Stimulated activated naive CD8-positive, alpha-beta T cell treated with anti-CD3 and anti-CD28 coated beads, Interleukin-15, Interleukin-2, amounts not matched to agents 100 ng/mL and 50 ng/mL, for 24 hours (primary cell): Measurements from ENCODE around the gene PCSK6.

Experiments
- H3K27ac Mint-ChIP-seq: one replicate; pipeline ENCODE4 v1.8.0; 2021; ENCODE audit warnings: mild to moderate bottlenecking, mixed read lengths
- H3K27me3 Mint-ChIP-seq: one replicate; pipeline ENCODE4 v1.8.0; 2021; ENCODE audit warnings: mixed read lengths
- H3K36me3 Mint-ChIP-seq: one replicate; pipeline ENCODE4 v1.8.0; 2021; ENCODE audit warnings: low read depth, mixed read lengths
- H3K4me1 Mint-ChIP-seq: one replicate; pipeline ENCODE4 v1.8.0; 2021; ENCODE audit warnings: low read depth, mixed read lengths
- H3K4me3 Mint-ChIP-seq: one replicate; pipeline ENCODE4 v1.8.0; 2021; ENCODE audit warnings: mild to moderate bottlenecking, mixed read lengths
- H3K9me3 Mint-ChIP-seq: one replicate; pipeline ENCODE4 v1.8.0; 2021; ENCODE audit warnings: mixed read lengths

Gene PCSK6

GRCh38 chr15:101254157-101255050, 235.1 kb downstream of the PCSK6 start:
- H3K4me1 Mint-ChIP-seq: peaks cover 46% of the 10 kb centered on the region
- no peaks in the 10 kb centered on the region for H3K9me3 Mint-ChIP-seq
- peaks cover 11% of the 10 kb centered on the region for H3K36me3 Mint-ChIP-seq
- H3K27ac Mint-ChIP-seq: no peak overlapping the region
- H3K27me3 Mint-ChIP-seq: no peaks in the 10 kb centered on the region
- no peak overlapping the region for H3K4me3 Mint-ChIP-seq
